GM23338 (cell line): ENCODE results near the gene APOBEC3F. TPM values are rescaled to one million over a fixed set of nuclear protein-coding genes. Genes with fewer than 3 reads are reported as not detected.

Source experiments
- ATAC-seq: fragments of 200-7000 bp; cut with Tn5 transposase; 3 replicates; pipeline ENCODE4 v1.9.1; 2020
- DNase-seq: peaks from one replicate; pipeline ENCODE4 v3.0.0-alpha.2; 2015; ENCODE audit warnings: low spot score
- H2AFZ ChIP-seq: fragments of 200-600 bp; sonication (generic); 2 replicates; pipeline ENCODE4 v1.8.0; 2016; ENCODE audit warnings: antibody characterized with exemption, mild to moderate bottlenecking, moderate library complexity
- H3F3A ChIP-seq: fragments of 200-600 bp; sonication (generic); replicated peaks from 2 replicates; pipeline ENCODE4 v1.8.0; 2017; ENCODE audit warnings: antibody characterized with exemption, mixed run types, low read depth
- H3K27ac ChIP-seq: fragments of 200-600 bp; sonication (generic); 2 replicates; pipeline ENCODE4 v1.6.1; 2016; ENCODE audit warnings: low read depth
- H3K27me3 ChIP-seq: fragments of 200-600 bp; sonication (generic); 2 replicates; pipeline ENCODE4 v1.8.0; 2016; ENCODE audit warnings: mild to moderate bottlenecking, mixed run types, moderate library complexity; ENCODE audit not compliant: insufficient read depth
- H3K36me3 ChIP-seq: fragments of 200-600 bp; sonication (generic); 2 replicates; pipeline ENCODE4 v1.8.0; 2016; ENCODE audit warnings: mild to moderate bottlenecking; ENCODE audit not compliant: insufficient read depth
- H3K4me1 ChIP-seq: fragments of 200-600 bp; sonication (generic); 2 replicates; pipeline ENCODE4 v1.8.0; 2016; ENCODE audit warnings: mild to moderate bottlenecking, moderate library complexity; ENCODE audit not compliant: insufficient read depth
- H3K4me2 ChIP-seq: fragments of 200-600 bp; sonication (generic); 2 replicates; pipeline ENCODE4 v1.7.1; 2017; ENCODE audit warnings: mixed run types
- H3K4me3 ChIP-seq: fragments of 200-600 bp; sonication (generic); 2 replicates; pipeline ENCODE4 v1.6.1; 2016; ENCODE audit warnings: mixed run types
- H3K79me2 ChIP-seq: fragments of 200-600 bp; sonication (generic); replicated peaks from 2 replicates; pipeline ENCODE4 v1.8.0; 2017; ENCODE audit warnings: mild to moderate bottlenecking; ENCODE audit not compliant: insufficient read depth
- H3K9me2 ChIP-seq: fragments of 200-600 bp; sonication (generic); 2 replicates; pipeline ENCODE4 v1.8.0; 2017; ENCODE audit not compliant: insufficient read depth
- H4K20me1 ChIP-seq: fragments of 200-600 bp; sonication (generic); replicated peaks from 2 replicates; pipeline ENCODE4 v1.8.0; 2017; ENCODE audit warnings: mild to moderate bottlenecking; ENCODE audit not compliant: insufficient read depth
- H3K27ac Mint-ChIP-seq: 2 replicates; pipeline ENCODE4 v1.8.0; 2020; ENCODE audit warnings: inconsistent platforms, mild to moderate bottlenecking, moderate library complexity, mixed read lengths
- H3K27me3 Mint-ChIP-seq: 3 replicates; pipeline ENCODE4 v1.8.0; 2022; ENCODE audit warnings: low read depth, mild to moderate bottlenecking, moderate library complexity, mixed read lengths, inconsistent platforms; ENCODE audit not compliant: insufficient read depth, poor library complexity
- H3K36me3 Mint-ChIP-seq: 3 replicates; pipeline ENCODE4 v1.8.0; 2021; ENCODE audit warnings: low read depth, mild to moderate bottlenecking, inconsistent platforms, moderate library complexity, mixed read lengths
- H3K4me1 Mint-ChIP-seq: 3 replicates; pipeline ENCODE4 v1.8.0; 2020; ENCODE audit warnings: mild to moderate bottlenecking, inconsistent platforms, mixed read lengths
- H3K4me3 Mint-ChIP-seq: 3 replicates; pipeline ENCODE4 v1.8.0; 2021; ENCODE audit warnings: moderate library complexity, mild to moderate bottlenecking, inconsistent platforms, mixed read lengths
- H3K9me3 Mint-ChIP-seq: 3 replicates; pipeline ENCODE4 v1.8.0; 2020; ENCODE audit warnings: moderate library complexity, mild to moderate bottlenecking, inconsistent platforms, mixed read lengths
- CREB1 ChIP-seq: fragments of 250-450 bp; sonication (Bioruptor Pico); IDR thresholded peaks from 2 replicates; pipeline ENCODE4 v1.5.0; 2020; ENCODE audit warnings: low read depth, mild to moderate bottlenecking, moderate library complexity
- EZH2 ChIP-seq: fragments of 200-600 bp; sonication (generic); IDR thresholded peaks from one replicate; pipeline ENCODE4 v1.8.0; 2017; ENCODE audit warnings: antibody characterized with exemption, mild to moderate bottlenecking, low read depth; ENCODE audit not compliant: unreplicated experiment
- NANOG ChIP-seq: IDR thresholded peaks from 2 replicates; pipeline ENCODE4 v1.6.1; 2016; ENCODE audit warnings: antibody characterized with exemption, borderline replicate concordance
- POLR2AphosphoS5 ChIP-seq: IDR thresholded peaks from 2 replicates; pipeline ENCODE4 v1.6.1; 2016; ENCODE audit warnings: antibody characterized with exemption, low read depth
- REST ChIP-seq: IDR thresholded peaks from one replicate; pipeline ENCODE4 v1.6.1; 2018; ENCODE audit warnings: antibody characterized with exemption; ENCODE audit not compliant: unreplicated experiment
- STAT1 ChIP-seq: IDR thresholded peaks from one replicate; pipeline ENCODE4 v1.6.1; 2016; ENCODE audit warnings: antibody characterized with exemption; ENCODE audit not compliant: unreplicated experiment
- ZNF114 ChIP-seq: fragments of 250-450 bp; sonication (Bioruptor Pico); IDR thresholded peaks from 2 replicates; pipeline ENCODE4 v1.5.0; 2020; ENCODE audit warnings: mild to moderate bottlenecking, moderate library complexity
- ZNF331 ChIP-seq: fragments of 250-450 bp; sonication (Bioruptor Pico); IDR thresholded peaks from 2 replicates; pipeline ENCODE4 v1.5.0; 2020; ENCODE audit warnings: low read depth, mild to moderate bottlenecking, moderate library complexity
- polyA plus RNA-seq: library from polyadenylated mRNA; unstranded; fragments of >200 nt; fragmentation: Nextera tagmentation; extraction: Ambion mirVana; gene quantifications from 2 replicates; pipeline ENCODE4 v1.2.1, GENCODE V29; 2016
- total RNA-seq: library from RNA; depleted of rRNA; stranded (reverse); fragments of >200 nt; shearing (Covaris generic); gene quantifications from 2 replicates; pipeline ENCODE4 v1.2.3, GENCODE V29; 2014
- TF ChIP-seq, protein P1 (sequence below), 2 experiments: fragments of 200-600 bp in 1 of 2; sonication (generic) in 1 of 2; conservative IDR thresholded peaks; 2 replicates each; pipeline versions ENCODE4 v1.5.1 to v1.6.1; 2016 to 2017; ENCODE audit warnings: antibody characterized with exemption in 2 of 2, low read depth in 2 of 2, mild to moderate bottlenecking in 2 of 2, moderate library complexity in 1 of 2
- TF ChIP-seq, protein P2 (sequence below): IDR thresholded peaks from 2 replicates; pipeline ENCODE4 v1.6.1; 2016; ENCODE audit warnings: antibody characterized with exemption

Gene APOBEC3F
- total and polyA plus RNA-seq, 2 experiments from 2014 or later = 3.4 TPM

DNA sequence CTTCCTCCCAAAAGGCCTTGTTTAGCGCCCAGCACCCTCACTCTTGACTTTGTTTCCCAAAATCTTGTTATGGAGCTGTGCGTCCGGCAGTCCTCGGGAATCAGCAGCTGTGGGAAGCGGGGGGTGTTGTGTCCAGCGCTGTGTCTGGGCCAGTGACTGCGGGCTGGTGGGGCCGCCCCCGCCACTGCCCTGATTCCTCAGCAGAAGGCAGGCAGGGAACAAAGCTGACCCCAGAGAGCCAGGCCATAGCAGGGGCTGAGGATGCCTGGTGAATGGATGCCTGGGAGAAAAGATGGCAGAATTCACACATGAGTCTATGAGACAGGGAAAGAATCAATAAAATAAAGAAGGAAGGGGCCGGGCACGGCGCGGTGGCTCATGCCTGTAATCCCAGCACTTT, 24.1 kb upstream of the APOBEC3F start:
- peaks cover 17% of the 10 kb centered on the region for H3K79me2 ChIP-seq
- Mint-ChIP-seq H3K9me3 (no peaks in the 10 kb centered on the region; the same call in 2 of the 3 replicates), H3K4me3 (no peak overlapping the region), H3K36me3 (peaks cover 15% of the 10 kb centered on the region; the same call in 2 of the 3 replicates), H3K27me3 (peaks cover 23% of the 10 kb centered on the region), H3K27ac (0 out of 2 replicates have a peak overlapping the region, but pooled peaks have one; percentile 65), H3K4me1 (peaks cover 61% of the 10 kb centered on the region)
- H4K20me1 ChIP-seq = no peaks in the 10 kb centered on the region
- H3K4me2 ChIP-seq = no peak overlapping the region
- H3K4me1 ChIP-seq = peaks cover 55% of the 10 kb centered on the region
- no peak overlapping the region for H2AFZ ChIP-seq
- no peak overlapping the region for H3K27ac ChIP-seq
- H3K36me3 ChIP-seq = no peaks in the 10 kb centered on the region
- H3K4me3 ChIP-seq = no peak overlapping the region
- peaks cover 14% of the 10 kb centered on the region for H3F3A ChIP-seq
- no peak for DNase-seq
- H3K27me3 ChIP-seq = no peaks in the 10 kb centered on the region
- H3K9me2 ChIP-seq = no peaks in the 10 kb centered on the region
- no peak for ATAC-seq
- no peak for TF ChIP-seq CREB1 (CRISPR knock-in tag)
- TF ChIP-seq STAT1 = no peak
- no peak for TF ChIP-seq ZNF114 (CRISPR knock-in tag)
- TF ChIP-seq REST = no peak
- no peak for TF ChIP-seq POLR2AphosphoS5
- no peak for TF ChIP-seq EZH2
- TF ChIP-seq NANOG = no peak

DNA sequence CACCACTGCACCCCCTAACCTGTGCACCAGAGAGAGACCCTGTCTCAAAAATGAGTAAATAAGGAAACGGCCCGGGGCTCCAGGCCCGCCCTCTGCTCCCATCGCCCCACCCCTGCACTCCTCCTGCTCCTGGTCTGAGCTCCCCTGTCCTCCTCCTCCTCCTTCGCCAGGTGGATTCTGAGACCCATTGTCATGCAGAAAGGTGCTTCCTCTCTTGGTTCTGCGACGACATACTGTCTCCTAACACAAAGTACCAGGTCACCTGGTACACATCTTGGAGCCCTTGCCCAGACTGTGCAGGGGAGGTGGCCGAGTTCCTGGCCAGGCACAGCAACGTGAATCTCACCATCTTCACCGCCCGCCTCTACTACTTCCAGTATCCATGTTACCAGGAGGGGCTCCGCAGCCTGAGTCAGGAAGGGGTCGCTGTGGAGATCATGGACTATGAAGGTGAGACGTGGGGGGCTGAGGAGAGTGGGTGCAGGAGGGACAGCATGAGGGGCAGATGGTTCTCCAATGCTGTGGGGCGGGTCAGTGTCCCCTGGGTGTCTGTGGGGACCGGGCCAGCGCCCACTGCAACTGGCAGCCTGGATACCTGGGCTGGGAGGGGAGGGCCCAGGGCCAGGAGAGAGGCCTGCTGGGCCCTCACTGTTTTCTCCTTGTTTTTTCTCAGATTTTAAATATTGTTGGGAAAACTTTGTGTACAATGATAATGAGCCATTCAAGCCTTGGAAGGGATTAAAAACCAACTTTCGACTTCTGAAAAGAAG, 22.9 kb upstream of the APOBEC3F start:
- Histone ChIP-seq H3K27me3 (no peaks in the 10 kb centered on the region), H3F3A (peaks cover 17% of the 10 kb centered on the region), H3K4me3 (peak overlapping the region; percentile 60), H3K79me2 (peaks cover 17% of the 10 kb centered on the region), H3K36me3 (no peaks in the 10 kb centered on the region), H2AFZ (no peak overlapping the region), H4K20me1 (no peaks in the 10 kb centered on the region), H3K9me2 (no peaks in the 10 kb centered on the region), H3K4me1 (peaks cover 67% of the 10 kb centered on the region), H3K27ac (peak overlapping the region; percentile 90), H3K4me2 (peak overlapping the region; percentile 76)
- Mint-ChIP-seq H3K4me1 (peaks cover 69% of the 10 kb centered on the region), H3K36me3 (peaks cover 15% of the 10 kb centered on the region; the same call in 2 of the 3 replicates), H3K4me3 (peak overlapping the region; percentile 83), H3K27me3 (peaks cover 24% of the 10 kb centered on the region), H3K27ac (peak overlapping the region; percentile 97), H3K9me3 (no peaks in the 10 kb centered on the region; the same call in 2 of the 3 replicates)
- TF ChIP-seq, protein P1, sequence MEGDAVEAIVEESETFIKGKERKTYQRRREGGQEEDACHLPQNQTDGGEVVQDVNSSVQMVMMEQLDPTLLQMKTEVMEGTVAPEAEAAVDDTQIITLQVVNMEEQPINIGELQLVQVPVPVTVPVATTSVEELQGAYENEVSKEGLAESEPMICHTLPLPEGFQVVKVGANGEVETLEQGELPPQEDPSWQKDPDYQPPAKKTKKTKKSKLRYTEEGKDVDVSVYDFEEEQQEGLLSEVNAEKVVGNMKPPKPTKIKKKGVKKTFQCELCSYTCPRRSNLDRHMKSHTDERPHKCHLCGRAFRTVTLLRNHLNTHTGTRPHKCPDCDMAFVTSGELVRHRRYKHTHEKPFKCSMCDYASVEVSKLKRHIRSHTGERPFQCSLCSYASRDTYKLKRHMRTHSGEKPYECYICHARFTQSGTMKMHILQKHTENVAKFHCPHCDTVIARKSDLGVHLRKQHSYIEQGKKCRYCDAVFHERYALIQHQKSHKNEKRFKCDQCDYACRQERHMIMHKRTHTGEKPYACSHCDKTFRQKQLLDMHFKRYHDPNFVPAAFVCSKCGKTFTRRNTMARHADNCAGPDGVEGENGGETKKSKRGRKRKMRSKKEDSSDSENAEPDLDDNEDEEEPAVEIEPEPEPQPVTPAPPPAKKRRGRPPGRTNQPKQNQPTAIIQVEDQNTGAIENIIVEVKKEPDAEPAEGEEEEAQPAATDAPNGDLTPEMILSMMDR (conservative IDR thresholded peaks at IDR 0.05; ENCODE audit: low read depth in 2 of 2) = peak; percentile 32 to 34
- TF ChIP-seq NANOG = no peak
- peak; percentile 26 for TF ChIP-seq STAT1
- peak; percentile 68 for TF ChIP-seq POLR2AphosphoS5
- TF ChIP-seq, protein P2, sequence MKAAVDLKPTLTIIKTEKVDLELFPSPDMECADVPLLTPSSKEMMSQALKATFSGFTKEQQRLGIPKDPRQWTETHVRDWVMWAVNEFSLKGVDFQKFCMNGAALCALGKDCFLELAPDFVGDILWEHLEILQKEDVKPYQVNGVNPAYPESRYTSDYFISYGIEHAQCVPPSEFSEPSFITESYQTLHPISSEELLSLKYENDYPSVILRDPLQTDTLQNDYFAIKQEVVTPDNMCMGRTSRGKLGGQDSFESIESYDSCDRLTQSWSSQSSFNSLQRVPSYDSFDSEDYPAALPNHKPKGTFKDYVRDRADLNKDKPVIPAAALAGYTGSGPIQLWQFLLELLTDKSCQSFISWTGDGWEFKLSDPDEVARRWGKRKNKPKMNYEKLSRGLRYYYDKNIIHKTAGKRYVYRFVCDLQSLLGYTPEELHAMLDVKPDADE = peak; percentile 48; the same call in 1 of the 2 replicates
- TF ChIP-seq ZNF331 = no peak
- ATAC-seq (peak; percentile 34), DNase-seq (peak; percentile 91)
